IPS-18c (cell line): ENCODE data around the gene DGKG.

Experiments used
- H3K4me3 ChIP-seq: 2 replicates; pipeline ENCODE4 v1.7.0; 2013; ENCODE audit warnings: low read depth, mild to moderate bottlenecking, low read length, moderate library complexity; ENCODE audit not compliant: insufficient read depth
- H3K9me3 ChIP-seq: one replicate; pipeline ENCODE4 v1.6.1; 2013; ENCODE audit warnings: mild to moderate bottlenecking, low read length, moderate library complexity; ENCODE audit not compliant: control insufficient read depth, insufficient read depth

DGKG gene

GRCh38 chr3:186181901-186182300, 180.1 kb downstream of the DGKG start:
- no peaks in the 10 kb centered on the region for H3K9me3 ChIP-seq
- no peak overlapping the region for H3K4me3 ChIP-seq

GRCh38 chr3:186180891-186181481, 181.0 kb downstream of the DGKG start:
- Histone ChIP-seq H3K9me3 (no peaks in the 10 kb centered on the region), H3K4me3 (no peak overlapping the region)

GRCh38 chr3:186180151-186180550, 181.9 kb downstream of the DGKG start:
- H3K4me3 ChIP-seq: no peak overlapping the region
- no peaks in the 10 kb centered on the region for H3K9me3 ChIP-seq

- no peaks in the 10 kb centered on the region for H3K9me3 ChIP-seq
- no peak overlapping the region for H3K4me3 ChIP-seq
These were observed 183.6 kb downstream of the DGKG start for GRCh38 chr3:186178412-186178811.

GRCh38 chr3:186176373-186176990, 185.6 kb downstream of the DGKG start:
- Histone ChIP-seq H3K4me3 (no peak overlapping the region), H3K9me3 (no peaks in the 10 kb centered on the region)

- Histone ChIP-seq H3K4me3 (no peak overlapping the region), H3K9me3 (no peaks in the 10 kb centered on the region)
These were observed 188.7 kb downstream of the DGKG start for GRCh38 chr3:186173224-186173815.

- no peak overlapping the region for H3K4me3 ChIP-seq
These were observed 189.7 kb downstream of the DGKG start for GRCh38 chr3:186172353-186172752.

GRCh38 chr3:186171521-186171920, 190.5 kb downstream of the DGKG start:
- Histone ChIP-seq H3K9me3 (no peaks in the 10 kb centered on the region), H3K4me3 (no peak overlapping the region)

More at GRCh38 chr3:186172353-186172752, 189.7 kb downstream of the DGKG start:
- no peaks in the 10 kb centered on the region for H3K9me3 ChIP-seq

GRCh38 chr3:186170516-186170915, 191.5 kb downstream of the DGKG start:
- no peaks in the 10 kb centered on the region for H3K9me3 ChIP-seq
- no peak overlapping the region for H3K4me3 ChIP-seq

GRCh38 chr3:186169379-186169778, 192.7 kb downstream of the DGKG start:
- Histone ChIP-seq H3K9me3 (no peaks in the 10 kb centered on the region), H3K4me3 (no peak overlapping the region)

GRCh38 chr3:186168976-186169375, 193.1 kb downstream of the DGKG start:
- no peaks in the 10 kb centered on the region for H3K9me3 ChIP-seq

GRCh38 chr3:186167646-186168395, 194.2 kb downstream of the DGKG start:
- Histone ChIP-seq H3K4me3 (no peak overlapping the region), H3K9me3 (no peaks in the 10 kb centered on the region)

More at GRCh38 chr3:186168976-186169375, 193.1 kb downstream of the DGKG start:
- H3K4me3 ChIP-seq: no peak overlapping the region

- Histone ChIP-seq H3K4me3 (no peak overlapping the region), H3K9me3 (no peaks in the 10 kb centered on the region)
These were observed 195.3 kb downstream of the DGKG start for GRCh38 chr3:186166491-186167288.

- no peak overlapping the region for H3K4me3 ChIP-seq
- peaks cover 2% of the 10 kb centered on the region for H3K9me3 ChIP-seq
These were observed 196.0 kb downstream of the DGKG start for GRCh38 chr3:186166036-186166435.

- peaks cover 2% of the 10 kb centered on the region for H3K9me3 ChIP-seq
- no peak overlapping the region for H3K4me3 ChIP-seq
These were observed 196.7 kb downstream of the DGKG start for GRCh38 chr3:186165331-186165730.

- Histone ChIP-seq H3K4me3 (no peak overlapping the region), H3K9me3 (peaks cover 2% of the 10 kb centered on the region)
These were observed 197.3 kb downstream of the DGKG start for GRCh38 chr3:186164696-186165095.

- Histone ChIP-seq H3K9me3 (peaks cover 2% of the 10 kb centered on the region), H3K4me3 (no peak overlapping the region)
These were observed 199.8 kb downstream of the DGKG start for GRCh38 chr3:186162221-186162620.
